Non-pigmented ciliary epithelial cell (primary cell): ENCODE data around the gene CYP27C1.

Experiments used
- DNase-seq: peaks from one replicate; pipeline ENCODE4 v3.0.0-alpha.2; 2010; ENCODE audit warnings: low read depth

The CYP27C1 gene

GRCh38 chr2:127150996-127151395, 69.1 kb downstream of the CYP27C1 start:
- no peak for DNase-seq

GRCh38 chr2:127149384-127149783, 70.7 kb downstream of the CYP27C1 start:
- peak; percentile 88 for DNase-seq

GRCh38 chr2:127146820-127147502, 73.1 kb downstream of the CYP27C1 start:
- DNase-seq, result no peak

GRCh38 chr2:127146071-127146725, 73.9 kb downstream of the CYP27C1 start:
- DNase-seq, result no peak

GRCh38 chr2:127145280-127145895, 74.7 kb downstream of the CYP27C1 start:
- DNase-seq, result no peak

- peak; percentile 48 for DNase-seq
These were observed 76.0 kb downstream of the CYP27C1 start for GRCh38 chr2:127143841-127144782.

GRCh38 chr2:127142663-127143630, 77.2 kb downstream of the CYP27C1 start:
- no peak for DNase-seq

GRCh38 chr2:127140538-127140937, 79.6 kb downstream of the CYP27C1 start:
- DNase-seq, result no peak

- DNase-seq, result no peak
These were observed 80.3 kb downstream of the CYP27C1 start for GRCh38 chr2:127139766-127140165.

- no peak for DNase-seq
These were observed 81.8 kb downstream of the CYP27C1 start for GRCh38 chr2:127138281-127138680.

GRCh38 chr2:127137741-127138140, 82.4 kb downstream of the CYP27C1 start:
- DNase-seq, result no peak

GRCh38 chr2:127137225-127137624, 82.9 kb downstream of the CYP27C1 start:
- DNase-seq, result no peak

GRCh38 chr2:127134833-127135830, 85.0 kb downstream of the CYP27C1 start:
- no peak for DNase-seq

- no peak for DNase-seq
These were observed 85.9 kb downstream of the CYP27C1 start for GRCh38 chr2:127134235-127134634.
